Measurements from ENCODE around the gene OXER1.

GRCh38 chr2:42748840-42749239 lies 15.1 kb downstream of the OXER1 start:
- no peak for TF ChIP-seq POLR2A (IDR thresholded peaks at IDR 0.05)
- TF ChIP-seq, protein P1, sequence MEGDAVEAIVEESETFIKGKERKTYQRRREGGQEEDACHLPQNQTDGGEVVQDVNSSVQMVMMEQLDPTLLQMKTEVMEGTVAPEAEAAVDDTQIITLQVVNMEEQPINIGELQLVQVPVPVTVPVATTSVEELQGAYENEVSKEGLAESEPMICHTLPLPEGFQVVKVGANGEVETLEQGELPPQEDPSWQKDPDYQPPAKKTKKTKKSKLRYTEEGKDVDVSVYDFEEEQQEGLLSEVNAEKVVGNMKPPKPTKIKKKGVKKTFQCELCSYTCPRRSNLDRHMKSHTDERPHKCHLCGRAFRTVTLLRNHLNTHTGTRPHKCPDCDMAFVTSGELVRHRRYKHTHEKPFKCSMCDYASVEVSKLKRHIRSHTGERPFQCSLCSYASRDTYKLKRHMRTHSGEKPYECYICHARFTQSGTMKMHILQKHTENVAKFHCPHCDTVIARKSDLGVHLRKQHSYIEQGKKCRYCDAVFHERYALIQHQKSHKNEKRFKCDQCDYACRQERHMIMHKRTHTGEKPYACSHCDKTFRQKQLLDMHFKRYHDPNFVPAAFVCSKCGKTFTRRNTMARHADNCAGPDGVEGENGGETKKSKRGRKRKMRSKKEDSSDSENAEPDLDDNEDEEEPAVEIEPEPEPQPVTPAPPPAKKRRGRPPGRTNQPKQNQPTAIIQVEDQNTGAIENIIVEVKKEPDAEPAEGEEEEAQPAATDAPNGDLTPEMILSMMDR (IDR thresholded peaks at IDR 0.05) = no peak
